HG03342 (cell line): ENCODE data around the gene TUT1.

Source experiments
- ATAC-seq: cut with Tn5 transposase; IDR thresholded peaks from one replicate; pipeline ENCODE4 v1.9.1; 2021; ENCODE audit warnings: mild to moderate bottlenecking, moderate library complexity; ENCODE audit not compliant: unreplicated experiment

The TUT1 gene

DNA sequence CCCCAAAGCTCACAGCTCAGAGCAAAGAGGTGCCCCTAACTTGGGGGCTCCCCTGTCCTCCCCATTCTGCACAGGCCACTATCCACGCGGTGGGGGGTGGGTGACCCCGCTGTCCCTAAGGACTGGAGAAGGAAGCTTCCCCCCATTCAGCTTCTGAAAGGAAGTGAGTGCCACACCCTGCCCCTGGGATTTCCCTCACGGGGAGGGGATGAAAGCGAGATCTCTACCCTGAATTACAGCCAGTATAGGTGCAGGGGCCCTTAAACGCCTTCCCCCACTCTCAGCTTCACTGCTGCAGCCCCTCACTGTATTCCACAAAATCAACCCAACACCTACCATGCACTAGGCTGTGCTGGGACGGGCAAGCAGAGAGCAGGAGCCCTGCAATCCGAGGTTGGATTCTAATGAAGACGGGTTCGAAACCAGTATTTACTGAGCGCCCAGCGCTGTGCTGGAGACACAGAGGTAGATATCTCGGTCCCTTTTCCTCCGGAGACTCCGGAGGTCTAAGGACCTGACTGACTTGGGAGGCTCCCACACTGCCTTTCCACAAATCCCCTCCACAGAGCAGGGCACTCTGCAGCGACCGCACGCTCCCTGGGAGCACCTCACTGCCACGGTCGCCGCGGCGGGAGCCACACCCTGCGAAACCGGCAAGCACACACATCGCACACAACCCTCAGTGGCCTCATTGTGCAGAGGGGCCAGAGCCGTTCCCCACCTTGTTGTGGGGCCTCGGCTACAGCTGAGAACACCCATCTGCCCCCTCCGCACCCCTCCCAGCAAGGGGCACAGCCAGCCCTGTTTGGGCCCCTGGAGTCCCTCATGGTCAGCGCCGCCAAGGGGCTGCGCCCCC, 46.5 kb downstream of the TUT1 start:
- ATAC-seq = no peak

DNA sequence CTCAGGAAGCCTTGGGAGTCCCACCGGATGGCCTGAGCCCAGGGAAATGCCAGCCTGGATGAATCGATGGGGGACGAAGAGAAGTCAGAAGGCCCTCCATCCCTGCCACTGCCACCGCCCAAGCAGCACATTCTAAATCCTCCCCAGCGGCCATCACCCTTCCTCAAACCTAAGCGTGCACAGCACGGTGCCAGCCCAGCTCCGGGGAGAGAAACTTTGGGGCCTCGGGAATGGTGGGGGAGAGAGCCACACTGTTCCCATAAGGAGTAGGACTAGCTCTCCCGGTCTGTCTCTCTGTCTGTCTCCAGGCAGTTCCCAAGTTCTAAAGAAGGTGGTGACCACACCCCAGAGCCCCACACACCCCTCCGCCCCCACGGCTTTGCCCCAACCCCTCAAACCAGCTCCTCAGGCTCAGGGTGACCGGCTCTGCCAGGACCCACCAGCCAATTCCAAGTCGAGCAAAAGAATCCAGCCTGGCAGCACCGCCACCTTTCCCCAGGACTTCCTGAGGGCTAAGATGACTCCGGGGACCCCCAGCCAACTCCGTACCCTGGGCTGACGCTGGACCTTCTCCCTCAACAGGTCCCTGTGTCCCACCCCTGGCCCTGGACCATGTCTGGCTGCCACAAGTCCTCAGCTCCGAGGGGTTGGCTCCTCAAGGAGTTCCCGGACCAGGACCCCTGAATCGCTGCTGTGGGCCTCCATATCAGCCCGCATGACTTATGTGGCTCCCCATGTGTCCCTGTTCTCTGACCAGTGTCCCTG, 47.5 kb downstream of the TUT1 start:
- no peak for ATAC-seq

DNA sequence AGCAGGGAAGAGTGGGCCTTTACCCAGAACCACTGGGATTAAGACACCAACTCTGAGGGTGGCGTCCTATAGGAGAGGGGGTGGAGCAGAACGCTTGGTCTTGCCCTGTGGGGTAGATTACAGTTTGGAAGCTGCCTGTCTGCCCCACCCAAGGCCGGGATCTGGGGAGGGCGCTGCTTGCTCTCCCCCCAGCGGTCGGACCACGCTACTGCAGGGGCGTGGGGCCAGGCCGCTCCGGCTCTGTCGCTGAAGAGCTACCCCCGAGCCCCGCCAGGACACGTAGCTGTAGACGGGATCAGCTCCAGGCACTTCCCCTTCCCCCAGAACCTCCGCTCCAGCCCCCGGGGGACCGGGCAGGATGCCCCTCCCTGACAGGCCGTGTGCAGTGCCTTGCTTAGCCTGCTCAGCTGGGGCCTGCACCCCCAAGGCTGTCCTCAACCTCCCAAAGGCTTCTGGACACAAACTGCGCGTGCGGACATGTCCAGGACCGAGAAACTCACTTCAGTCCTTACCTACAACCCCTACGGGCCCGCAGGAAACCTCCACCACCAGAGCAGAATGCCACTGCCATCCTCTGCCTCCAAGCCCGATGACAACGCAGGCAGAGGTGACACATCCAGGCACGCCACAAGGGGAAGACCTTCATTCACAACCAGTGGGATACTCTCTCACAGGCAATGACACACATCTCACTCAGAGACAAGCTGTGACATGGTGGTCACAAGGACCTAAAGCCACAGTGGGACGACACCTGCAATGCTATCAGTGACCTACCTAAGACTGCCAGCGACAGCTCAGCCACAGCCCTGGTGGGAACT, 48.4 kb downstream of the TUT1 start:
- peak; percentile 24 for ATAC-seq

DNA sequence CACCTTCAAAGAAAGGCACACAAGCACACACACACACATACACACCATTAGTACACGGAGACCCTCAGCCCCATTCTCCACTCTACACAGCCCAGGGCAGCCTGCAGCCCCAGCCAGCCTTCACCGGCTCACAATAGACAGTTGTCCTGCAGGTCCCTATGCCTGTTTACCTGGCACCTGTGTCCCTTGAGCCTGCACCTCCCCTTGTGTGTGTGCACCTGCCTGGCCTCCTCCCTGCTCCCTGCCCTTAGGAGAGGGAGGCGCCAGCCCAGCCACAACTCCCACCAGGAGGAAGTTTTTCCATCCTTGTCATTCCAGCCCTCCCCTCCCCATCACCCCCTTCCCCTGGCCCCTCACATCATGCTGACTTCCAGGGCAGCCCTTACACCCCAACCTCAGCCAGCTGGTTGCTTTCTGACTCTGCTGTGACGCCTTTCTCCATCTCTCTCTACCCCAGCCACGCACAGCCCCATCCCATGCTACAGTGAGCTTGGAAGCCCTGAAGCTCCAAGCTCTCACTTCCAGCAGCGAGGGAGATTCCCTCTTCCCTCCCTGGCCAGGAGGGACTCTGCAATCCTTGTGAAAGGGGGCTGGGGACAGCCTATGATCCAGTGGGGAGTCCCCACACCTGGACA, 49.1 kb downstream of the TUT1 start:
- no peak for ATAC-seq

DNA sequence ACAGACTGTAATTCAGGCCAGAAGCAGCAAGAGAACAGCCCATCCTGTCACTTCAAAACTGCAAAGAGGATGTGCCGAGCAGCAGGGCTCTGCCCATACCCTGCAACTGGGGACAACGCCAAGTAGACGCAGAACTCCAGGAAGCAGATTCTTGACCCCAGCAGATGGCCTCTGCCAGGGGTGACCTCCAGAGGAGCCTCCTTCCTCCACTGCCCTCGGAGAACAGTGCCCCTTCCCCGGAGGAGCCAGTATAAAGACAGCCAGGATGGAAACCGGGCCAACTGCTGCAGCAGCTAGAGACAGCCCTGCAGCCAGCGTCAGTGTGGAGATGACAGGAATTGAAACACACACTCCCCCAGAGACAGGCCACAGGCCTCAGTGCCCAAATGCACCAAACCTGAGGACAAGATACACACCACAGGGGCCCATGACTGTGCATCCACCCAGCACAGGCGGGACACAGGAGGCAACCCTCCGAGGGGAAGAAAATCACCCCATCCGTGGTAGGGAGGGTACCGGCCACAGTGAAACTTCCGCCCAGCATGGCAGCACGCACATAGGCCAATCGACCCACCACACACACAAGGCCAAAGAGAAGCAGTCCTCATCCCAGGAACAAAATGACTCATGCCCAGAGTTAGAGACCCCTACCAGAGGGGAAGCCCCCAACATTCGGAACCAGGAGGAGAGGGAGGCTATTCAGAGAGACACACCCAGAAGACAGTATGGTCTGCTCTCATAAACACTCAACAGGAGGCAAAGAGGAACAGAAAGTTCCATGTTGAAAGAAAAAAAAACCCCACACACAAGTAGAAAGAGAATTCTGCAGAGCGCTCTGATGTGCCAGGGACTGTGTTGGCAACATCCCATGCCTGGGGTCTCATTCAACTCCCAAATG, 50.3 kb downstream of the TUT1 start:
- ATAC-seq = no peak

DNA sequence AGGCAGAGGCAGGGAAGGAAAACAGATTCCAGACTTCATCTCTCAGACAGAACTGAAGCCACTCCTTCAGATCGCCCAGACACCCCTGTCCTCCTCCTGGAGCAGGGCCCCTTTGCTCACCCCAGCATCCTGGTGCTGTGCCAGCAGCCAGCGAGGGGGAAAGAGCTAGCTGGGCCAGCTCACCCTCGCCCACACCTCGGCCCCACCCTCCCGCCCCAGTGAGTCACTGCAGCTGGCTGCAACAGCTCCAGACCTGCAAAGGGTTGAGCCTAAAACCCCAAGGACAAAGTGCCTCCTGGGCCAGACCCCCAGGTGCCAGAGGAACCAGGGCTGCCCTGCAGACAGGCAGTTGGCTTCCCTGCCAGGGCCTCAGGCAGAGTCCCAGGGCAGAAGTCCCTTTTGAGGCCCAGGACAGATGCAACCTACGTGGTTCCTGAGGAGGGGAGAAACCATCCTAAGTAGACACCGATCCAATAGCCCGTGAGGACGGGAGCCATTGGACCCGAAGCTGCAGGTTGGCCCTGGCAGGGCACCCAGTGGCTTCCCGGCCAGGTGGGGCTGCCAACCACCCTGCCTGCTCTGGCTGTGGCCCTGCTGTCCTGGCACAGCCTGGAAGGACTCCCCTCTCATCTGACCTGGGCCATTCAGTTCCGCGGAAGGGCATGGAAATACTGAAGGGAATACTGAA, 51.9 kb downstream of the TUT1 start:
- ATAC-seq = no peak

DNA sequence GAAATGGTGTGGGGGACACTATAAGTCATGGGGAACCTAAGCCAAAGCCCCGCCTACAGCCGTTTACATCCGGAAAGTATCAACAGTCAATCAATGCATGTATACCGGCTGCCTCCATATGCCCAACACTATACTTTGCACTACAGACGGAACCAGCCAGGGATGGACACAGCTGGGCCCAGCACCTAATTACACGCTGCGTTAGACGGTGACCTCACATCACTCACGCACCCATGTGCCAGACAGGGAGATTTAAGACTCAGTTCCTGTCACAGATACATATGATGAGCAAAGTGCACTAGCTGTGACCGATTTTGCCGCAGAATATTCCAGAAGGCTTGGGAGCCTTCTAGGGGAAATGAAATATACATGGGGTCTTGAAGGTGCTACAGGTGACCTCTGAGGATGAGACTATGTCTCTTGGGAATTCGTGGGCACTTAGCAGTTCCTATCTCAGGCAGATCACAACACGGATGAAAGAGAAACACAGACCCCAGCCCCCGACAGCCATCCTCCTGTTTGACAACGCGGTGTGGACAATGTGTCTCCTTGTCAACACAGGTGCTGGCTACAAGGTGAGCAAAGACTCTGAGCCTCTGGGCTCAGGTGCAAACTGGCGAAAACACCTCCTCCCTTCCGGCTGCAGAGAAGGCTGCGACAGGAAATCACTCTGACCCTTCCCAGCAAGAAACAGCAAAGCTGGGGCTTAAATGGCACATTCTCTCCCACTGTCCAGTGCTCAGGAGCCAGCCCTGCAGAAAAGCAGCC, 52.7 kb downstream of the TUT1 start:
- no peak for ATAC-seq

DNA sequence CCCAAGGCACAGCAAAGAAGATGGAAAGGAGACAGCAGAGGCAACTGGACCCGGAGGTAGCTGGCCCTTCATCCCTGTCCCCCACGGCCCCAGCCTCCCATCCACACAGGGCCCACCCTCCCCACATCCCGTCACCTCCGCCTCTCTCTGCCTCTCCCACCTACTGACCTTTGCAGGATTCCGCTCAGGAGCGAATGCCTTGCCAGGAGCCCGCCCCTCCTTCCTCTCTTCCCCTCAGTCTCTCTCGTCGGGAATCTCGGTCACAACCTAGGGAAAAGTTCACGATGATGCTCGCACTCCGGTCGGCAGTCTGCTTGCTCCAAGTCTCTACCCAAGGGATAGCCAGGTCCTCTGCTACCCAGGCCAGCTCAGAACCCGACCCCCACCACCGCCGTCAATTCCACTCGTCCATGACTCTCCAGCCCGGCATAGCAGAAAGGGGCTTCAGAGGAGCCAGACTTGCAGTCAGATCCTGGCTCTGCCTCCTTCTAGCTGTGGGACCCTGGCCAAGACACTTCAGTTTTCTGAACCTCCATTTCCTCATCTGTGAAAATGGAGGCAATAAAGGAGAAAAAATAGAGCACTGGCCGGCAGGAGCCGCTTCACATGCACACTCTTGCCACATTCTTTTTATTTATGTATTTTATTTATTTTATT, 54.9 kb downstream of the TUT1 start:
- no peak for ATAC-seq

DNA sequence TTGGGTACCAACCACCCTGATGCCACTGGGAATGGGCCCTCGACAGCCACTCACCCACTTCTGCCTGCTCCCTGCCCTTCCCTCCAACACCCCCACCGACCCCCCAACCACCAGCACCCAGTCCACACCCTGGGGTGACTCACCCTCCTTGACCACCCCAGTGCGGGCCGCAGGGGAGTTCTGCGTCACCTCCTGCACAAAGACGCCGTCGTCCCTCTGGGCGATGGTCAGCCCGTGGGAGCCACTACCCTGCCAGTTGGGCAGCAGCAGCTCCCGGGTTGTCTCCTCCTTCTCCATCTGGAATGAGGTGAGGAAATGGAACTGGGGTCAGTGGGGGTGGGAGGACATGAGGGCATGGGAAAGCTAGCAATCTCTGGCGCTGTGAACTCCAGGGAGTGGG, 55.5 kb downstream of the TUT1 start:
- ATAC-seq = no peak

DNA sequence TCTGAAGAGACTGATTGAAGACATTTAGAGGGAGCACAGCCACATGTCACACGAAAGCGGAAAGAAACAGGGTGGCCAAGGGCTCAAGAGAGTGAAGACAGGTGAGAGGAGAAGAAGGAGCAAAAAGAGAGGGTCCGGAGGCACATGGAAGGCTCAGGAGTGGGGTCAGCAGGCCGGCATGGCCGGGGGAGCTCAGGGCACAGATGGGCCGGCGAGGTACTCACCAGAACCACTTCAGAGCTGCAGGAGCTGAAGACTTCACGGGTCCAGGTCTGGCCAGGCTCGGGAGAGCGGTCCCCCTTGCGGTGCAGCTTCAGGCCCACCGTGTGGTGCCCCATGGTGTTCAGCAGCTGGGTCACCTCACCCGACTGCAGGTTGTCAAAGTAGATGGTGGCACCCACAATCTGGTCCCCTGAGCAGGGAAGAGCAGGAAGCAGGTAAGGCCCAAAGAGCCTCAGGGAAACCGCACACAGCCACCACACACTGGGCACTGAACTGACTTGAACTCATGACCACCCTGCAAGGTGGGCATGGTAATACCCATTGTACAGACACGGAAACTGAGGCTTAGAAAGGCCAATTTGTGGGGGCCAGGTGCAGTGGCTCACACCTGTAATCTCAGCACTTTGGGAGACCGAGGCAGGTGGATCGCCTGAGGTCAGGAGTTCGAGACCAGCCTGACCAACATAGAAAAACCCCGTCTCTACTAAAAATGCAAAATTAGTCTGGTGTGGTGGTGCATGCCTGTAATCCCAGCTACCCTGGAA, 56.4 kb downstream of the TUT1 start:
- no peak for ATAC-seq

DNA sequence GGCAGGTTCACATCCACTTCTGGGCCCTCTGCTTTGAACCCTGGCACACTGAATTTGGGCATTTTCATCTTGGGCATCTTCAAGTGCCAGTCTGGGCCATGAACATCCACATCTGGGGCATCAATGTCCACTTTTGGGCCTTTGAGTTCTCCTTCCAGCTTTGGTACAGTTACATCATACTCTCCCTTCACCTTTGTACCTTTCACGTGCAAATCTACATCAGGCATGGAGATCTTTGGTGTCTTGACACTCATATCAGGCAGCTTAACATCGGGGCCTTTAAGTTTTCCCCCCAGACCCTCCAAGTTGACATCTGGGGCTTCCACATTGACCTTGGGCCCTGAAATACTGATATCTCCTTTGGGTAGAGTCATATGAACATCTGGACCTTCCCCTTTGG, 59.2 kb downstream of the TUT1 start:
- ATAC-seq = no peak
